Thyroid gland (tissue), 4 donors: ENCODE data around the gene AGPAT2.

ENCODE experiments used
- CTCF ChIP-seq, 6 experiments: fragments of 200-600 bp in 3 of 6; fragments of 450-650 bp in 3 of 6; sonication (generic) in 3 of 6; IDR thresholded peaks; one replicate each; pipeline ENCODE4 v1.5.1; 2016 to 2019; ENCODE audit warnings: antibody characterized with exemption in 6 of 6, mild to moderate bottlenecking in 2 of 6, inconsistent platforms in 1 of 6, moderate library complexity in 1 of 6
- POLR2A ChIP-seq, 2 donors: fragments of 450-650 bp; IDR thresholded peaks; one replicate each; pipeline ENCODE4 v1.6.1; 2017; ENCODE audit warnings: antibody characterized with exemption in 2 of 2, mild to moderate bottlenecking in 2 of 2, moderate library complexity in 1 of 2

GRCh38 chr9:136673975-136674785, 13.1 kb downstream of the AGPAT2 start:
- TF ChIP-seq CTCF (IDR thresholded peaks at IDR 0.05), result no peak
- TF ChIP-seq POLR2A (IDR thresholded peaks at IDR 0.05), result no peak
